Suprapubic skin (tissue), 3 donors: ENCODE results near the gene TMEM253.

Experiments
- POLR2A ChIP-seq, 2 donors: fragments of 450-650 bp; IDR thresholded peaks; one replicate each; pipeline ENCODE4 v1.6.1; 2017; ENCODE audit warnings: antibody characterized with exemption in 2 of 2, mild to moderate bottlenecking in 2 of 2, moderate library complexity in 2 of 2
- TF ChIP-seq, protein P1 (sequence below), 2 donors: fragments of 200-600 bp in 1 of 2; fragments of 450-650 bp in 1 of 2; sonication (generic) in 1 of 2; IDR thresholded peaks; one replicate each; pipeline ENCODE4 v1.5.1; 2016 to 2019; ENCODE audit warnings: antibody characterized with exemption in 2 of 2, mild to moderate bottlenecking in 1 of 2, moderate library complexity in 1 of 2

- TF ChIP-seq, protein P1, sequence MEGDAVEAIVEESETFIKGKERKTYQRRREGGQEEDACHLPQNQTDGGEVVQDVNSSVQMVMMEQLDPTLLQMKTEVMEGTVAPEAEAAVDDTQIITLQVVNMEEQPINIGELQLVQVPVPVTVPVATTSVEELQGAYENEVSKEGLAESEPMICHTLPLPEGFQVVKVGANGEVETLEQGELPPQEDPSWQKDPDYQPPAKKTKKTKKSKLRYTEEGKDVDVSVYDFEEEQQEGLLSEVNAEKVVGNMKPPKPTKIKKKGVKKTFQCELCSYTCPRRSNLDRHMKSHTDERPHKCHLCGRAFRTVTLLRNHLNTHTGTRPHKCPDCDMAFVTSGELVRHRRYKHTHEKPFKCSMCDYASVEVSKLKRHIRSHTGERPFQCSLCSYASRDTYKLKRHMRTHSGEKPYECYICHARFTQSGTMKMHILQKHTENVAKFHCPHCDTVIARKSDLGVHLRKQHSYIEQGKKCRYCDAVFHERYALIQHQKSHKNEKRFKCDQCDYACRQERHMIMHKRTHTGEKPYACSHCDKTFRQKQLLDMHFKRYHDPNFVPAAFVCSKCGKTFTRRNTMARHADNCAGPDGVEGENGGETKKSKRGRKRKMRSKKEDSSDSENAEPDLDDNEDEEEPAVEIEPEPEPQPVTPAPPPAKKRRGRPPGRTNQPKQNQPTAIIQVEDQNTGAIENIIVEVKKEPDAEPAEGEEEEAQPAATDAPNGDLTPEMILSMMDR (IDR thresholded peaks at IDR 0.05) = no peak
- TF ChIP-seq POLR2A (IDR thresholded peaks at IDR 0.05) = no peak
These were observed 1.0 kb downstream of the TMEM253 start for GRCh38 chr14:21101802-21102413.
